GM21825 (cell line): ENCODE measurements around the gene SEMA3B.
A peak's percentile ranks its signal among the peaks of the same experiment; 100 is the strongest.
"Not testable (repeated sequence)": the region's sequence is repeated elsewhere in the genome, so short reads cannot be mapped to it uniquely, and the experiment has no call there.

ENCODE experiments used
- ATAC-seq: cut with Tn5 transposase; IDR thresholded peaks from one replicate; pipeline ENCODE4 v1.9.1; 2021; ENCODE audit warnings: mild to moderate bottlenecking, moderate library complexity; ENCODE audit not compliant: unreplicated experiment

Gene SEMA3B

GRCh38 chr3:50258029-50258680 is 10.8 kb upstream of the SEMA3B start:
- no peak for ATAC-seq

- ATAC-seq, result no peak
Observed at GRCh38 chr3:50258979-50259378, 10.0 kb upstream of the SEMA3B start.

DNA sequence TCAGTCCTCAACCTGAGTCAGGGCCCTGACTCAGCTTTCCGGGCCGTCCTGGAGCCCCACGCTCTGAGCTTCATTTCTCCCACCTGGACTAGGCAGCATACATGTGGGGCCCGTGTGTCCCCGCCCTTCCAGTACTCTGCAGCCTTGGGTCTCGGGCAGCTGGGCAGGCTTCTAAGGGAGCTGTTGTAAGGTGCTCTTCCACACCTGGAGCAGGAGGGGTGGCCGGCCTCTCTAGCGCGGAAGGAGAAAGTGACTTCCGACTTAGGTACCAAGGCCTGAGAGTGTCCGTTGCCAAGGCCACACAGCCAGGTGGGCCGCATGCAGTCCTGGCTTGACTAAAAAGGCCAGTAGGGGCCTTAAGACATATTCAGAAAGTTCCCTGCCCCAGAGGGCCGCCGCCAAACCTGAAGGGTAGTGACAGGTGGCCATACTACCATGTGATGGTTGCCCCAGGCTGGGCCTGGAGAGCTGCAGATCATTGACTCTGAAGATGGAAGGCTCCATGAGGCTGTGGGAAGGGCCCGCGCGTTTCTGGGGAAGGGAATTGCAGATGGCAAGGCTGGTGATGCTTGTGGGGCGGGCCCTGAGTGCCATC is 9.4 kb upstream of the SEMA3B start:
- no peak for ATAC-seq

DNA sequence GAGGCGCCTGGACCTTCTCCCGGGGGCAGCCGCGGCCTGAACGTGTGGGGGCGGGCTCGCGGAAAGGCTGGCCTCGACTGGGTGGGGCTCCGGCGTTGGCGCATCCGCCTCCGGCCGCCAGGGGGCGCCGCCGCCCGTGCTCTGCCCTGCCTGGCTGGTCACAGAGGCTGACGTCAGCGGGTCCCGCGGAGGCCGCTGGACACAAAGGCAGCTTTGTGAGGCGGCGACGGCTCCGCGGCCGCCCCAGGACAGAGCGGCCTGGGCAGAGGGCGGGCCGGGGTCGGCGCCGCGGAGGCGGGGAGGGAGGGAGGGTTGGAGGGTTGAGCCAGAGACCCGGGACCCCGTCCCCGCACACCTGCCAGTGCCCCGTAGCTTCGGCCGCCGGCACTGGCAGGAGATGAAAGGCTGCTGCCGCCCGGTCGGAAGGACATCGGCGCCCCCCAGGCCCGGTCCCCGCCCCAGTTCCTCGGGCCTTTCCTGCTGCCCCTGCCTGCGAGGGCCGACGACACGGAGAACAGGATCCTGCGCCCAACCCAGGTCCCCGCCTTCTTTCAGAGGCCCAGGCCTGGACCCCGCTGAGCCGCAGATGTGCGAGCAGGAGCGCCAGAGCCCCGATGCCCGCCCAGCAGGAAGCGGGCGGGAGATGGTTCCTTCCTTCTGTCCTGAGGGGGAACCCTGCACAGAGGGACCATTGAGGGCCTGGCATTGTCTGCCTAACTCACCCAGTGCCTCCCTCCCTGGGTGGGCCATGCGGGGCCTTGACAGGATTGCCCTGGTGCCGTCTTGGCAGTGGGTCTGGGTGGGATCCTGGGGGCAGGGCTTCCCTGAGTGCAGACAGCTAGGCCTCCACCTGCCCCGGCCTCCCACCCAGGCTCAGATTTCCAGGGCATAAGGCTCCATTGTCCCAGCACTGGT is 8.7 kb upstream of the SEMA3B start:
- ATAC-seq, result peak; percentile 80

- ATAC-seq, result no peak
Observed at GRCh38 chr3:50260942-50261441, 8.0 kb upstream of the SEMA3B start.

- no peak for ATAC-seq
Observed at GRCh38 chr3:50261505-50261904, 7.4 kb upstream of the SEMA3B start.

- ATAC-seq, result not testable (repeated sequence)
Observed at GRCh38 chr3:50262200-50262599, 6.7 kb upstream of the SEMA3B start.

DNA sequence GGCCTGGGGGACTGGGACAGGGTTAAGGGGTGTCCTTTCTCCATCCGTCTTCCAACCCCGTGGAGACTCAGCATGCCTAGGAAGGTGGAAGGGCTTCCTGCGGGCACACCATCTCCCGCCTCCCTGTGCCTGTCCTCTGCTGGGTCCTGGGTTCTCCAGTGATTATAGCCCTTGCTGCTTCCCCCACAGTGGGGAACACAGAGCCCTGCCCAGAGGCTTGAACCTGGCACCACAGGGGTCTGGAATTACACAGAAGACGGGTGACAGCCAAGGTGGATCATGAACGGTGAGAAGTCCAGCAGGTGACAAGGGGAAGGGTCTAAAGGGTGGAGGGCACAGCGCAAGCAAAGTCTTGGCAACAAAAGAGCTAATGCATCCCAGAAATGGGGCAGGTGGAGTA is 6.2 kb upstream of the SEMA3B start:
- no peak for ATAC-seq

- no peak for ATAC-seq
Observed at GRCh38 chr3:50263478-50264382, 5.2 kb upstream of the SEMA3B start.

DNA sequence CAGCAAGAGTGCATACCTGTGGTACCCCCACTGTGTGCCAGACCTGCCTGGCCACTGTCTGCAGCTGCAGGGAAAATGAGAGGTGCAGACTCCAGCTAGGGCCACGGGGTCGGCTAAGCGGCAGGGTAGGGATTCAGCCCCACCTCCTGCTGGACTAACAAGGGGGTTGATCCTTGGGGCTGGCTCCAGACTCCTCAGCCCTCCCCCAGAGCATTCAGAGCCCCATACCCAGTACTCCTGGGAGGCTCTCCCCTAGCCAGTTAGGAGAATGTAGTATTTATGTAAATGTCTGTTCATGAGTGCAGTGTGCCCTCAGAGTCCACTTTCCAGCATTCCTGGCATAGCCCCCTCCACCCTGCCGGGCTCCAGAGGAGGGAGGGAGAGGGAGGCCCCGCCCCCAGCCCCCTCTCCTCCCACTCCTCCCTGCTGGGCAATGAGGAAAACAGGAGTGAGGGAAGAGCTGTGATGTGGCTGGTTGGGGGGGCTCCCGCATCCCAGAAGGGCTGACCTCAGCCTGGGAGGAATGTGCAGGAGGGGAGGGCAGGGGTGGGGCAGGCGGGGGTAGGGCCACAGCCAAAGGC is 4.5 kb upstream of the SEMA3B start:
- no peak for ATAC-seq

DNA sequence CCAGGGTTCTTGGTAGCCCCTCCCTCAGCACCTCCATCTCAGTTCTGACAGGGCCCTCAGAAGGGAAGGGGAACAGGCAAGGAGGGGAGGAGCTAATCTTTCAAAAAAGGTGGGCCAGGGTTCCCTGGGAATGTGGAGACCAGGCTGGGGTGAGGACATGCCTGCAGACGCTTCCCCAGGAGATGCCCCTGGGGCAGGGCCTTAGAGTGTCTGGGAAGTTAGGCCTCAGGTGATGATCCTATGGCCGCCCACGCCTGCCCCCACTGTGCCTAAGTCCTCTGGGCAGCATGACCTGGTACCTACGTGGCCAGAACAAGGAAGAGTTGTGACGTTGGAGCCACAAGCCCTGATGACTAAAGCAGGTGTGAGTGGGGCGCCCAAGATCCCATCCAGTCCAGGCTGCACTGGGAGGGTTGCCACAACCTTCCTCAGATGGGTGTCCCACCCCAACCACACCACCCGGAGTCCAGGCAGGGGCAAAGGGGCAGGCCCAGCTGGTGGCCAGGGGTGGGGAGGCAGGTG is 3.9 kb upstream of the SEMA3B start:
- ATAC-seq, result no peak

- ATAC-seq, result no peak
Observed at GRCh38 chr3:50265571-50265970, 3.4 kb upstream of the SEMA3B start.

- no peak for ATAC-seq
Observed at GRCh38 chr3:50266017-50266416, 2.9 kb upstream of the SEMA3B start.

GRCh38 chr3:50266836-50267235 is 2.1 kb upstream of the SEMA3B start:
- no peak for ATAC-seq

DNA sequence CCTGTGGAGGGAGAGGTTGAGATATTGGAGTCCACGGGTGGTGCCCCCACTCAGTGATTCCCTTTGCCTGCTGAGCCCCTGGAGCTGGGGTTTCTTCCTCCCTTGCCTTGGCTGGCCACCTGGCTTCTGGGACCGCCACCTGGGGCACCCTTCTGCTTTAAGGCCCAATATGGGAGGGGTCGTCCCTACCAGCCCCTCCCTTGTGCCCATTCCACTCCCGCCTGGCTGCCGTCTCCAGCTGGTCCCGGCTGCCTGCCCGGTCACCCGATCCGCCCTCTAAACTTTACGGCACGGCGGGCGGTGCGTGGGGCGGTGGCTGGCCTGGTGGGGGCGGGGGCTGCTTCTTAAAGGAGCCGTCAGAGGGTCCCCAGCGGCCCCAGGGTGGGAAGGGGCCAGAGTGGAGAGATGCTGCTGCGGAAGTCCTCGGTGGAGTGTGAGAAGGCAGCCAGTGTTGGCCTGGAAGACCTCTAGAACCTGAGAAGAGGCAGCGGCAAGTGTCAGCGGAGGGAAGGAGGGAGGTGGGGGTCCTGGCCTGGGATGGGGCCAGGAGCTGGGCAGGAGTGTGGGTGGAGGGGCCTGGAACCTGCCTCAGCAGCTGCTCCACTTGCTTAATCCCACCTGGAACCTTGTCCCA is 1.6 kb upstream of the SEMA3B start:
- ATAC-seq, result no peak

- ATAC-seq, result no peak
Observed at GRCh38 chr3:50268276-50268675, 671 bp upstream of the SEMA3B start.

GRCh38 chr3:50269460-50269859 is 513 bp downstream of the SEMA3B start:
- ATAC-seq, result no peak

GRCh38 chr3:50269977-50270413 is 1.0 kb downstream of the SEMA3B start:
- no peak for ATAC-seq

GRCh38 chr3:50270422-50271224 is 1.7 kb downstream of the SEMA3B start:
- ATAC-seq, result no peak
